HCT116 (cell line): ENCODE results near the gene BLOC1S2. TPM values are rescaled to one million over a fixed set of nuclear protein-coding genes. Genes with fewer than 3 reads are reported as not detected.

Experiments used
- ATAC-seq: fragments of 200-7000 bp; cut with Tn5 transposase; 2 replicates; pipeline ENCODE4 v1.9.1; 2020; ENCODE audit warnings: mild to moderate bottlenecking, moderate library complexity
- BruUV-seq: library from RNA; stranded (reverse); fragments of 400-500 nt; replicated peaks from 2 replicates; lab custom pipeline; 2021; lab: Mats Ljungman, UMichigan
- CTCF ChIA-PET: fragments of 300-600 bp; sonication (Branson Sonifier 250); formaldehyde crosslinking; loops from one replicate; lab custom pipeline; 2021; ENCODE audit warnings: antibody characterized with exemption; lab: Charles Lee
- POLR2A ChIA-PET: fragments of 300-600, 350-600 bp; sonication (Branson Sonifier 250); formaldehyde crosslinking; loops from one replicate; lab custom pipeline; 2021; ENCODE audit warnings: antibody characterized with exemption; lab: Charles Lee
- RAD21 ChIA-PET, 2 experiments: fragments of 300-600 bp; sonication (Branson Sonifier 250); formaldehyde crosslinking; loops; one replicate each; lab custom pipeline; 2023; ENCODE audit warnings: low total read pairs in 2 of 2; ENCODE audit not compliant: uncharacterized antibody in 2 of 2, unreplicated experiment in 2 of 2, low non-redundant PET in 1 of 2; lab: Charles Lee
- DNase-seq: peaks from one replicate; pipeline ENCODE4 v3.0.0-alpha.2; 2010; ENCODE audit warnings: low read depth, low spot score
- H2AFZ ChIP-seq: fragments of 200-600 bp; shearing (Covaris generic), sonication (generic); 2 replicates; pipeline ENCODE4 v1.6.1; 2017; ENCODE audit warnings: low read depth, mixed run types, mixed read lengths, antibody characterized with exemption, low read length; ENCODE audit not compliant: poor library complexity, severe bottlenecking
- H3K27ac ChIP-seq: 2 replicates; pipeline ENCODE4 v1.5.1; 2012; ENCODE audit warnings: low read depth, low read length
- H3K27me3 ChIP-seq: fragments of 200-600 bp; sonication (generic); 2 replicates; pipeline ENCODE4 v1.6.1; 2016; ENCODE audit warnings: mixed run types, low read length, mixed read lengths; ENCODE audit not compliant: insufficient read depth
- H3K36me3 ChIP-seq, 2 experiments: fragments of 200-500 bp in 1 of 2; fragments of 200-600 bp in 1 of 2; sonication (Bioruptor generic) in 1 of 2; sonication (generic) in 1 of 2; 2 replicates each; pipeline versions ENCODE4 v1.5.1 to v1.6.1; 2014 to 2016; ENCODE audit warnings: low read length in 2 of 2, inconsistent platforms in 1 of 2, mixed read lengths in 1 of 2, mixed run types in 1 of 2; ENCODE audit not compliant: insufficient read depth in 2 of 2, control insufficient read depth in 1 of 2
- H3K4me1 ChIP-seq, 2 experiments: fragments of 200-600 bp in 1 of 2; sonication (generic) in 1 of 2; 2 replicates each; pipeline versions ENCODE4 v1.5.1 to v1.6.1; 2012 to 2017; ENCODE audit warnings: low read length in 2 of 2, inconsistent platforms in 1 of 2, mild to moderate bottlenecking in 1 of 2, mixed read lengths in 1 of 2, mixed run types in 1 of 2, moderate library complexity in 1 of 2; ENCODE audit not compliant: insufficient read depth in 2 of 2, control insufficient read depth in 1 of 2
- H3K4me2 ChIP-seq: fragments of 200-600 bp; sonication (generic); 2 replicates; pipeline ENCODE4 v1.6.1; 2017; ENCODE audit warnings: mixed run types, low read length, mixed read lengths
- H3K4me3 ChIP-seq, 2 experiments: fragments of 200-600 bp in 1 of 2; sonication (generic) in 1 of 2; replicated peaks in 1 of 2; 2 replicates each; pipeline ENCODE4 v1.5.1; 2011 to 2016; ENCODE audit warnings: low read length in 2 of 2, control low read depth in 1 of 2, low read depth in 1 of 2, mild to moderate bottlenecking in 1 of 2, mixed read lengths in 1 of 2, mixed run types in 1 of 2
- H3K79me2 ChIP-seq: fragments of 200-600 bp; sonication (generic); 2 replicates; pipeline ENCODE4 v1.6.1; 2017; ENCODE audit warnings: mild to moderate bottlenecking, mixed run types, low read length, moderate library complexity, mixed read lengths; ENCODE audit not compliant: insufficient read depth
- H3K9ac ChIP-seq: fragments of 200-600 bp; sonication (generic); 2 replicates; pipeline ENCODE4 v1.6.1; 2016; ENCODE audit warnings: low read length, mixed read lengths
- H3K9me2 ChIP-seq: fragments of 200-600 bp; sonication (generic), shearing (Covaris generic); 2 replicates; pipeline ENCODE4 v1.6.1; 2017; ENCODE audit warnings: mixed run types, mild to moderate bottlenecking, moderate library complexity; ENCODE audit not compliant: insufficient read depth
- H3K9me3 ChIP-seq, 2 experiments: fragments of 200-500 bp in 1 of 2; fragments of 200-600 bp in 1 of 2; sonication (Bioruptor generic) in 1 of 2; sonication (generic) in 1 of 2; 2 replicates each; pipeline ENCODE4 v1.6.1; 2014 to 2017; ENCODE audit warnings: low read length in 2 of 2, mixed read lengths in 2 of 2, inconsistent platforms in 1 of 2, low read depth in 1 of 2, mild to moderate bottlenecking in 1 of 2, mixed run types in 1 of 2, moderate library complexity in 1 of 2; ENCODE audit not compliant: control insufficient read depth in 1 of 2, insufficient read depth in 1 of 2
- H4K20me1 ChIP-seq: fragments of 200-600 bp; sonication (generic), shearing (Covaris generic); 2 replicates; pipeline ENCODE4 v1.6.1; 2017; ENCODE audit warnings: mixed run types, mild to moderate bottlenecking, moderate library complexity; ENCODE audit not compliant: insufficient read depth
- CBX3 ChIP-seq: IDR thresholded peaks from 2 replicates; pipeline ENCODE4 v1.6.1; 2012; ENCODE audit warnings: low read depth
- CEBPB ChIP-seq: IDR thresholded peaks from 2 replicates; pipeline ENCODE4 v1.6.1; 2012; ENCODE audit warnings: low read depth
- EGR1 ChIP-seq: IDR thresholded peaks from 2 replicates; pipeline ENCODE4 v1.6.1; 2012; ENCODE audit warnings: low read depth
- EZH2 ChIP-seq: fragments of 200-600 bp; sonication (generic); IDR thresholded peaks from 2 replicates; pipeline ENCODE4 v1.6.1; 2017; ENCODE audit warnings: antibody characterized with exemption, mixed run types
- EZH2phosphoT487 ChIP-seq: fragments of 200-600 bp; IDR thresholded peaks from 2 replicates; pipeline ENCODE4 v1.6.1; 2018; ENCODE audit warnings: antibody characterized with exemption, borderline replicate concordance
- FOSL1 ChIP-seq: IDR thresholded peaks from 2 replicates; pipeline ENCODE4 v1.6.1; 2012; ENCODE audit warnings: low read depth
- POLR2A ChIP-seq: IDR thresholded peaks from 2 replicates; pipeline ENCODE4 v1.7.0; 2011; ENCODE audit warnings: borderline replicate concordance; ENCODE audit not compliant: insufficient read depth, insufficient read length; ENCODE audit errors: extremely low read depth
- TCF7L2 ChIP-seq: IDR thresholded peaks from 2 replicates; pipeline ENCODE4 v1.7.0; 2011; ENCODE audit warnings: borderline replicate concordance, inconsistent platforms; ENCODE audit not compliant: insufficient read depth, insufficient read length; ENCODE audit errors: extremely low read depth
- YY1 ChIP-seq: IDR thresholded peaks from 2 replicates; pipeline ENCODE4 v1.6.1; 2011; ENCODE audit warnings: low read length, low read depth, moderate library complexity, mild to moderate bottlenecking; ENCODE audit not compliant: insufficient replicate concordance; ENCODE audit errors: extremely low read depth
- ZNF274 ChIP-seq: fragments of 200-500 bp; sonication (Bioruptor generic); IDR thresholded peaks from 2 replicates; pipeline ENCODE4 v1.6.1; 2014; ENCODE audit warnings: mild to moderate bottlenecking, low read depth, low read length, inconsistent platforms
- intact Hi-C: fragments of 100-400 bp; cut with micrococcal nuclease; formaldehyde crosslinking; loops from 2 replicates; pipeline ENCODE4 v1.10.0; 2022
- total RNA-seq: library from RNA; stranded (reverse); gene quantifications from one replicate; pipeline ENCODE4 v1.2.1, GENCODE V29; 2021; ENCODE audit not compliant: unreplicated experiment
- TF ChIP-seq, protein P1 (sequence below): IDR thresholded peaks from 2 replicates; pipeline ENCODE4 v1.6.1; 2011; ENCODE audit warnings: mild to moderate bottlenecking, low read length, moderate library complexity; ENCODE audit not compliant: insufficient replicate concordance; ENCODE audit errors: extremely low read depth
- TF ChIP-seq, protein P2 (sequence below): IDR thresholded peaks from 2 replicates; pipeline ENCODE4 v1.6.1; 2012; ENCODE audit warnings: low read depth

Gene BLOC1S2
- total RNA-seq, 1 experiment from 2014 or later, result 54.6 TPM

DNA sequence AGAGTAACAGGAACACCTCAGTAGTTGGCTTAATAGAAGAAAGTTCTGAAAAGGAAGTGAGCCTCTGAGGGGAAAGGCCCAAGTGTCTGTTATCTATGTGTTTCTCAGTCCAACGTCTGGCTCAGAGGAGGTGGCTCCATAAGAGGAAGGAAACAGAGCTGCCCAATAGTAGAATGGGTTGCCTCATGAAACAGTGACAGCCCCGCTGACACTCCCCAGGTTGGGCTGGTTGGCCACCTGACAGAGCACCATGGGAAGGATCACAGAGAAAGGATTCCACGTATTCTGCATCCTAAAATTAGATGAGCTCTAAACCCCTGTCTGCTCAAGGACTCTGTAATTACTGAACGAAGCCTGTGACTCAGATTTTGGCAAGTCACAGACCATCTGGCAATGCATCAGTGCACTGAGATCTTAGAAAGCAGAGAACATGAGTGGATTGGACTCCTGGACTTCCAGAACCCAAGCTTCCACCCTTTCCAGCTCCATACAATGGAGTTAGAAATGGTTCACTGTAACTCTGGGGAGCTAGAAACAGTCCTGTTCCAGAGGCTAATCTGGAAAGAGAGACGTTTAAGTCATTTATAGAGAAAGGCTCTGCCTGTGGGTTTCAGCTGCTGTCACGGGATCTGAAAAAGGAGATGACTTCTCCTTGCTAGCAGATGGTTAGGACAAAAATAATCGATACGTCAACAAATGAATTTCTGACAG is 40.7 kb upstream of the BLOC1S2 start:
- Histone ChIP-seq H3K9ac (no peak overlapping the region), H3K36me3 (no peaks in the 10 kb centered on the region), H3K79me2 (no peaks in the 10 kb centered on the region), H3K27ac (no peak overlapping the region), H2AFZ (no peak overlapping the region), H4K20me1 (no peaks in the 10 kb centered on the region), H3K9me2 (no peaks in the 10 kb centered on the region), H3K27me3 (peaks cover 55% of the 10 kb centered on the region; the same call in 1 of the 2 replicates), H3K9me3 (no peaks in the 10 kb centered on the region), H3K4me1 (no peaks in the 10 kb centered on the region), H3K4me3 (no peak overlapping the region), H3K4me2 (no peak overlapping the region)
- intact Hi-C loops, result no loop called here
- TF ChIP-seq, protein P1, sequence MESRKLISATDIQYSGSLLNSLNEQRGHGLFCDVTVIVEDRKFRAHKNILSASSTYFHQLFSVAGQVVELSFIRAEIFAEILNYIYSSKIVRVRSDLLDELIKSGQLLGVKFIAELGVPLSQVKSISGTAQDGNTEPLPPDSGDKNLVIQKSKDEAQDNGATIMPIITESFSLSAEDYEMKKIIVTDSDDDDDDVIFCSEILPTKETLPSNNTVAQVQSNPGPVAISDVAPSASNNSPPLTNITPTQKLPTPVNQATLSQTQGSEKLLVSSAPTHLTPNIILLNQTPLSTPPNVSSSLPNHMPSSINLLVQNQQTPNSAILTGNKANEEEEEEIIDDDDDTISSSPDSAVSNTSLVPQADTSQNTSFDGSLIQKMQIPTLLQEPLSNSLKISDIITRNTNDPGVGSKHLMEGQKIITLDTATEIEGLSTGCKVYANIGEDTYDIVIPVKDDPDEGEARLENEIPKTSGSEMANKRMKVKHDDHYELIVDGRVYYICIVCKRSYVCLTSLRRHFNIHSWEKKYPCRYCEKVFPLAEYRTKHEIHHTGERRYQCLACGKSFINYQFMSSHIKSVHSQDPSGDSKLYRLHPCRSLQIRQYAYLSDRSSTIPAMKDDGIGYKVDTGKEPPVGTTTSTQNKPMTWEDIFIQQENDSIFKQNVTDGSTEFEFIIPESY, result no peak
- TF ChIP-seq CEBPB (no peak), EZH2 (no peak), YY1 (no peak), TCF7L2 (no peak), FOSL1 (no peak), POLR2A (no peak), CBX3 (no peak), EGR1 (no peak), ZNF274 (no peak), EZH2phosphoT487 (no peak)
- TF ChIP-seq, protein P2, sequence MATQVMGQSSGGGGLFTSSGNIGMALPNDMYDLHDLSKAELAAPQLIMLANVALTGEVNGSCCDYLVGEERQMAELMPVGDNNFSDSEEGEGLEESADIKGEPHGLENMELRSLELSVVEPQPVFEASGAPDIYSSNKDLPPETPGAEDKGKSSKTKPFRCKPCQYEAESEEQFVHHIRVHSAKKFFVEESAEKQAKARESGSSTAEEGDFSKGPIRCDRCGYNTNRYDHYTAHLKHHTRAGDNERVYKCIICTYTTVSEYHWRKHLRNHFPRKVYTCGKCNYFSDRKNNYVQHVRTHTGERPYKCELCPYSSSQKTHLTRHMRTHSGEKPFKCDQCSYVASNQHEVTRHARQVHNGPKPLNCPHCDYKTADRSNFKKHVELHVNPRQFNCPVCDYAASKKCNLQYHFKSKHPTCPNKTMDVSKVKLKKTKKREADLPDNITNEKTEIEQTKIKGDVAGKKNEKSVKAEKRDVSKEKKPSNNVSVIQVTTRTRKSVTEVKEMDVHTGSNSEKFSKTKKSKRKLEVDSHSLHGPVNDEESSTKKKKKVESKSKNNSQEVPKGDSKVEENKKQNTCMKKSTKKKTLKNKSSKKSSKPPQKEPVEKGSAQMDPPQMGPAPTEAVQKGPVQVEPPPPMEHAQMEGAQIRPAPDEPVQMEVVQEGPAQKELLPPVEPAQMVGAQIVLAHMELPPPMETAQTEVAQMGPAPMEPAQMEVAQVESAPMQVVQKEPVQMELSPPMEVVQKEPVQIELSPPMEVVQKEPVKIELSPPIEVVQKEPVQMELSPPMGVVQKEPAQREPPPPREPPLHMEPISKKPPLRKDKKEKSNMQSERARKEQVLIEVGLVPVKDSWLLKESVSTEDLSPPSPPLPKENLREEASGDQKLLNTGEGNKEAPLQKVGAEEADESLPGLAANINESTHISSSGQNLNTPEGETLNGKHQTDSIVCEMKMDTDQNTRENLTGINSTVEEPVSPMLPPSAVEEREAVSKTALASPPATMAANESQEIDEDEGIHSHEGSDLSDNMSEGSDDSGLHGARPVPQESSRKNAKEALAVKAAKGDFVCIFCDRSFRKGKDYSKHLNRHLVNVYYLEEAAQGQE, result no peak
- CTCF ChIA-PET, result no interaction called here
- no peak for DNase-seq
- RAD21 ChIA-PET, result no interaction called here
- ATAC-seq, result no peak
- no TSS peak for BruUV-seq
- POLR2A ChIA-PET, result interaction anchor here (0.6 kb wide), 1 partner anchor 509 kb away, joined by 3 read pairs; no protein-coding TSS in a partner anchor
